Peyer's patch (tissue), 4 donors: ENCODE data around the gene WFIKKN2. TPM values are rescaled to one million over a fixed set of nuclear protein-coding genes. Genes with fewer than 3 reads are reported as not detected.
"Not testable (repeated sequence)": the region's sequence is repeated elsewhere in the genome, so short reads cannot be mapped to it uniquely, and the experiment has no call there.

Experiments
- DNase-seq, 3 donors: peaks; one replicate each; pipeline ENCODE4 v3.0.0-alpha.2; 2017 to 2019
- H3K27ac ChIP-seq, 4 donors: fragments of 200-600 bp; sonication (generic); one replicate each; pipeline ENCODE4 v1.5.1; 2016 to 2019
- H3K27me3 ChIP-seq, 2 donors: fragments of 200-600 bp; sonication (generic); one replicate each; pipeline ENCODE4 v1.5.1; 2019
- H3K36me3 ChIP-seq, 3 donors: fragments of 200-600 bp; sonication (generic); one replicate each; pipeline ENCODE4 v1.5.1; 2016 to 2019
- H3K4me1 ChIP-seq, 4 donors: fragments of 200-600 bp; sonication (generic); one replicate each; pipeline ENCODE4 v1.5.1; 2016 to 2019
- H3K4me3 ChIP-seq, 4 donors: fragments of 200-600 bp; sonication (generic); 1 replicate in 3 of 4; 2 replicates in 1 of 4; pipeline ENCODE4 v1.5.1; 2016 to 2019; ENCODE audit warnings: mild to moderate bottlenecking in 1 of 4
- H3K9me3 ChIP-seq, 4 donors: fragments of 200-600 bp; sonication (generic); one replicate each; pipeline ENCODE4 v1.5.1; 2016 to 2019; ENCODE audit warnings: mild to moderate bottlenecking in 1 of 4
- POLR2A ChIP-seq, 2 donors: fragments of 450-650 bp; IDR thresholded peaks; one replicate each; pipeline ENCODE4 v1.5.1; 2017; ENCODE audit warnings: antibody characterized with exemption in 2 of 2, mild to moderate bottlenecking in 2 of 2, moderate library complexity in 2 of 2
- total RNA-seq, 4 donors: library from RNA; depleted of rRNA; stranded (reverse); fragments of >200 nt; gene quantifications; one replicate each; pipeline ENCODE4 v1.1.0, GENCODE V29; 2016
- TF ChIP-seq, protein P1 (sequence below), 6 experiments: fragments of 450-650 bp in 4 of 6; fragments of 200-600 bp in 2 of 6; sonication (generic) in 1 of 6; IDR thresholded peaks; one replicate each; pipeline ENCODE4 v1.5.1; 2017 to 2019; ENCODE audit warnings: antibody characterized with exemption in 6 of 6, mild to moderate bottlenecking in 3 of 6, moderate library complexity in 1 of 6

Gene WFIKKN2
- total RNA-seq, 4 donors from 2014 or later: not detected

DNA sequence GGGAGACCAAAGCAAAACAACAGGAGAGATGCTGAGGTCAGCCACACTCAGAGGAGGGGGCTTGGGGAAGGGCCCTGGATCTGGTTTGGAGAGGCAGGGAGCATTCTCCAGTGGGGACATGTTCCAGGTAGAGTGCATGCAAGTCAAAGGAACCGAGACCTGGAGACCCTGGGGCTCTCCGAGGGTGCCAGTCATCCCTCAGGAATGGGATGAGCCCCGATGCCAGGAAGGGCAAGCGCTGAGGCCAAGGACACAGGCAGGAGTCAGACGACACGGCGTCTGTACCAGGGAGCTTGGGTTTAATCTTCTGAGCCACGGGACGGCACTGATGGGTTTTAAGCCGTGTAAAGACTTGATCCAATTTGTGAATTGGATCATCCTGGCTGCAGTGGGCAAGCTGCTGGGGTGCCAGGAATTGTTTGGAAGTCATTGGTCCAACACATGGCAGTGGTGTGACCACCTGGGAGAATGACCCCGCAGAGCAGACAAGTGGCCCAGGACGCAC is 35.1 kb upstream of the WFIKKN2 start:
- no peak for DNase-seq
- H3K36me3 ChIP-seq: no peaks in the 10 kb centered on the region
- no peaks in the 10 kb centered on the region for H3K27me3 ChIP-seq
- H3K4me1 ChIP-seq: no peaks in the 10 kb centered on the region
- no peak for TF ChIP-seq POLR2A (IDR thresholded peaks at IDR 0.05)
- TF ChIP-seq, protein P1, sequence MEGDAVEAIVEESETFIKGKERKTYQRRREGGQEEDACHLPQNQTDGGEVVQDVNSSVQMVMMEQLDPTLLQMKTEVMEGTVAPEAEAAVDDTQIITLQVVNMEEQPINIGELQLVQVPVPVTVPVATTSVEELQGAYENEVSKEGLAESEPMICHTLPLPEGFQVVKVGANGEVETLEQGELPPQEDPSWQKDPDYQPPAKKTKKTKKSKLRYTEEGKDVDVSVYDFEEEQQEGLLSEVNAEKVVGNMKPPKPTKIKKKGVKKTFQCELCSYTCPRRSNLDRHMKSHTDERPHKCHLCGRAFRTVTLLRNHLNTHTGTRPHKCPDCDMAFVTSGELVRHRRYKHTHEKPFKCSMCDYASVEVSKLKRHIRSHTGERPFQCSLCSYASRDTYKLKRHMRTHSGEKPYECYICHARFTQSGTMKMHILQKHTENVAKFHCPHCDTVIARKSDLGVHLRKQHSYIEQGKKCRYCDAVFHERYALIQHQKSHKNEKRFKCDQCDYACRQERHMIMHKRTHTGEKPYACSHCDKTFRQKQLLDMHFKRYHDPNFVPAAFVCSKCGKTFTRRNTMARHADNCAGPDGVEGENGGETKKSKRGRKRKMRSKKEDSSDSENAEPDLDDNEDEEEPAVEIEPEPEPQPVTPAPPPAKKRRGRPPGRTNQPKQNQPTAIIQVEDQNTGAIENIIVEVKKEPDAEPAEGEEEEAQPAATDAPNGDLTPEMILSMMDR (IDR thresholded peaks at IDR 0.05): no peak
- H3K27ac ChIP-seq: no peak overlapping the region
- H3K9me3 ChIP-seq: no peaks in the 10 kb centered on the region
- H3K4me3 ChIP-seq: no peak overlapping the region

DNA sequence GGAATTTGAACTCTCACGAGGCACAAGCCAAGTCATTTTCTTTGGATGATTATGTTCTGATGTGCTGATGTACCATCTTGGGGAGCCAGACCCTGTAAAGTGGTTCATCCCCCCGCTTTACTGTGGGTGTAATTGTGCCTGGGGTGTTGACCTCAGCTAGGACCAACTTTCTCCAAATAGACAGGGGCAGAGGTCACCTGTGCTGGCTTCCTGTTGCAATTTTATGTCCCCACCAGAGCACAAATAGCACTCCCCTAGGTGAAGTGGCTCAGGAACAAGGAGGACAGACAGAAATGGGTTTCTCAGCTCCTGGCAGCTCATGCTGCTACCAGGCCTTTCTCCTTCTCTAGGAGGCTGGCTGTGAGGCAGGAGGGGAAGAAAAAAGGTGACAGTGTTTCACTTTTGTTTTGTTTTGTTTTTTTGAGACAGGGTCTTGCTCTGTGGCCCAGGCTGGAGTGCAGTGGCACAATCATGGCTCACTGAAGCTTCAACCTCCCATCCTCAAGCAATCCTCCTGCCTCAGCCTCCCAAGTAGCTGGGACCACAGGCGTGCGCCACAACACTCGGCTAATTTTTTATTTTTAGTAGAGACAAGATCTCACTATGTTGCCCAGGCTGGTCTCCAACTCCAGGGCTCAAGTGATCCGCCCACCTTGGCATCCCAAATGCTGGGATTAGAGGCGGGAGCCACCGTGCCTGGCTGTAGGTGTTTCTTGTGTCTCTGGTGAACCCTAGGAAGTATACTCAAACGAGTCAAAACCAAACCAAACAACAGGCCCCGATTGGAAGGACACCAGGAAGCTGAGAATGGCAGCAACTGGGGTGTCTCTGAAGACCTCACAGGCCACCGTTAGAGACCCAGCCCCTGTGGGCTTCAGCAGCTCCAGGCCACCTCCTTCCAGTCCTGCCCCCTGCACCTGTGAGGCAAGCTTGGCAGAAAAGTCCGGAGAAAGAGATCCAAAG is 32.5 kb upstream of the WFIKKN2 start:
- Histone ChIP-seq H3K9me3 (no peaks in the 10 kb centered on the region), H3K4me3 (no peak overlapping the region), H3K36me3 (no peaks in the 10 kb centered on the region), H3K27ac (no peak overlapping the region), H3K27me3 (no peaks in the 10 kb centered on the region), H3K4me1 (no peaks in the 10 kb centered on the region)
- no peak for TF ChIP-seq POLR2A (IDR thresholded peaks at IDR 0.05)
- TF ChIP-seq, protein P1 (IDR thresholded peaks at IDR 0.05): no peak
- DNase-seq: no peak

DNA sequence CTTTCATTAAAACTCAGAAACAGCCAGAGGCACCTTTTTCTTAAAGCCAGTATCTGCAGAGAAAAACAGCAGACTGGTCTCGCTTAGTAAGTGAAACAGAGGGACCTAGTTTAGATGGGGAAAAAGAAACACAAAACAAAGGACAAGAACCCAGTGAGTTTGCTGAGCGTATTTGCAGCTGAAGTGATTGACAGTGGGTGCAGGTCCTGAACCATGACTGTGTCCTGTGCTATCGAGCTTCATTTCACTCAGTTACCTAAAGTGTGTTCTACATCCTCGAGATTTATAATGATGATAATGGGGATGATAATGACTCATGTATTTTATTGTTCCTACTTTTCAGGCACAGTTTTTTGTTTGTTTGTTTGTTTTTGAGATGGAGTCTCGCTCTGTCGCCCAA is 31.7 kb upstream of the WFIKKN2 start:
- H3K36me3 ChIP-seq: no peaks in the 10 kb centered on the region
- H3K9me3 ChIP-seq: no peaks in the 10 kb centered on the region
- H3K27ac ChIP-seq: no peak overlapping the region
- no peak for DNase-seq
- H3K4me1 ChIP-seq: no peaks in the 10 kb centered on the region
- no peak overlapping the region for H3K4me3 ChIP-seq
- TF ChIP-seq, protein P1 (IDR thresholded peaks at IDR 0.05): no peak
- H3K27me3 ChIP-seq: no peaks in the 10 kb centered on the region

DNA sequence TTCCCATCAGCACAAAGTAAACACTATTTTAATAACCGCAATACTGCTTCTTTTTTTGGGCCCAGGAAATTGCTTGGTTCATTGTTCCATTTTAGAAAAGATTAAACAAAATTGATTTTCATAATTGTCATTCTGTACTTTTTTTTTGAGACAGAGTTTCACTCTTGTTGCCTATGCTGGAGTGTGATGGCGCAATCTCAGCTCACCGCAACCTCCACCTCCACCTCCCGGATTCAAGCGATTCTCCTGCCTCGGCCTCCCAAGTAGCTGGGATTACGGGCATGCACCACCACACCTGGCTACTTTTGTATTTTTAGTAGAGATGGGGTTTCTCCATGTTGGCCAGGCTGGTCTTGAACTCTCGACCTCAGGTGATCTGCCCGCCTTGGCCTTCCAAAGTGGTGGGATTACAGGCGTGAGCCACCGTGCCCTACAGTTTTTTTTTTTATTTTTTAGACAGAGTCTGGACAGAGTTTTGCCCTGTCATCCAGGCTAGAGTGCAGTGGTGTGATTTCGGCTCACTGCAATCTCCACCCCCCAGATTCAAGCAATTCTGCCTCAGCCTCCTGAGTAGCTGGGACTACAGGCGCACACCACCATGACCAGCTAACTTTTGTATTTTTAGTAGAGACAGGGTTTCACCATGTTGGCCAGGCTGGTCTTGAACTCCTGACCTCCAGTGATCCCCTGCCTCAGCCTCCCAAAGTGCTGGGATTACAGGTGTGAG is 30.5 kb upstream of the WFIKKN2 start:
- H3K4me3 ChIP-seq, H3K27me3 ChIP-seq, H3K4me1 ChIP-seq, DNase-seq, H3K27ac ChIP-seq, H3K9me3 ChIP-seq, H3K36me3 ChIP-seq: not testable (repeated sequence)

DNA sequence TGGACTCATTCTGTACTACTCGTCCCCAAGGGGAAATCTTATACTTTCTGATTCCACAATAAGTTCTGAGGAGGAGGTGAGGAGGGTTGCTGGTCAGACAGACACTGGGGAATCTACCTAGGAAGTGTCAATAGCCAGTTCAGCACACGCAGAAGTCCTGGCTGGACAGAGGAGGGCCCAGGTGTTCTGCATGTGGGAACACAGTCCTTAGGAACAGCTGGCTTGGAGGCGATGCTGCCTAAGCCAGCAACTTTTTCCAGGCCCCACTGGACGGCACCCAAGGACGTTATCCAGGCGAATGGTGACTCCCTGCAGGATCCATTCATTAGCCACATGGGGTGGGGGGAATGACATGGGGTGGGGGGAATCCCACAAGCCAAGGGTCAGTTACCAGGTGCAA is 29.9 kb upstream of the WFIKKN2 start:
- Histone ChIP-seq H3K9me3 (no peaks in the 10 kb centered on the region), H3K27ac (no peak overlapping the region), H3K36me3 (no peaks in the 10 kb centered on the region), H3K4me1 (no peaks in the 10 kb centered on the region), H3K27me3 (no peaks in the 10 kb centered on the region), H3K4me3 (no peak overlapping the region)
- no peak for DNase-seq
- TF ChIP-seq POLR2A (IDR thresholded peaks at IDR 0.05): no peak
- TF ChIP-seq, protein P1 (IDR thresholded peaks at IDR 0.05): no peak

DNA sequence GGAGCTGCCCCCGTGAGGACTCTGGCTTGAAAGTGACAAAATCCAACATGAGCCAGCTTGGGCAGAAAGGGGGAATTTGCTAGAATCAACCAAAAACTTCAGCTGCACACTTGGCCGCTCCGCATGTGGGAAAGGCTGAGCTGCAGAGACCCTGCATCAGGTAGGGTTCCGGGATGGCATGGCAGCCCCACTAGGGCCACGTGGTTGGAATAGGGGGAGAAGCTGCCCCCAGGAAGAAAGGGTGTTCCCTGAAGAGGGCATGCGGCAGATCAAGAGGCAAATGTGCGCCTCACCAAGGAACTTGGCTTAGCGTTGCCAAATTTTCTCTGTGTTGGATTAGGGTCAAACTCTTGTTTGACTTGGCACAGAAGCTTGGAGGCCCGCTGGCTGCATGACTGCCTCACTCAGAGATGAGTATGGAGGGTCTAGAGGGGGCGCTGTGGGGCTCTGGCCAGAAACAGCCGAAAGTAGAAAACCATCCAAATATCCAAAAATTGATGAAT is 29.2 kb upstream of the WFIKKN2 start:
- no peak overlapping the region for H3K27ac ChIP-seq
- no peak overlapping the region for H3K4me3 ChIP-seq
- H3K4me1 ChIP-seq: no peaks in the 10 kb centered on the region
- H3K36me3 ChIP-seq: no peaks in the 10 kb centered on the region
- H3K27me3 ChIP-seq: no peaks in the 10 kb centered on the region
- TF ChIP-seq, protein P1 (IDR thresholded peaks at IDR 0.05): no peak
- TF ChIP-seq POLR2A (IDR thresholded peaks at IDR 0.05): no peak
- no peaks in the 10 kb centered on the region for H3K9me3 ChIP-seq
- DNase-seq: no peak
